Activated B cell treated with CpG ODN at 0.5 μM for 24 hours (primary cell): ENCODE data around the gene APBB2. TPM values are rescaled to one million over a fixed set of nuclear protein-coding genes. Genes with fewer than 3 reads are reported as not detected.

Experiments used
- ATAC-seq: fragments of 200-7000 bp; cut with Tn5 transposase; one replicate; pipeline ENCODE4 v1.10.0; 2021; ENCODE audit warnings: low read depth, mild to moderate bottlenecking, moderate library complexity
- CTCF ChIA-PET: fragments of 350-600 bp; sonication (Branson Sonifier 250); formaldehyde crosslinking; loops from one replicate; lab custom pipeline; 2021; ENCODE audit warnings: antibody characterized with exemption; lab: Charles Lee
- POLR2A ChIA-PET: fragments of 350-600 bp; sonication (Branson Sonifier 250); formaldehyde crosslinking; loops from one replicate; lab custom pipeline; 2021; ENCODE audit warnings: antibody characterized with exemption; lab: Charles Lee
- DNase-seq: peaks from one replicate; pipeline ENCODE4 v3.0.0; 2022
- H3K27ac Mint-ChIP-seq: one replicate; pipeline ENCODE4 v1.8.0; 2020; ENCODE audit warnings: mixed read lengths
- H3K27me3 Mint-ChIP-seq: one replicate; pipeline ENCODE4 v1.8.0; 2021; ENCODE audit warnings: mixed read lengths
- H3K36me3 Mint-ChIP-seq: one replicate; pipeline ENCODE4 v1.8.0; 2021; ENCODE audit warnings: low read depth, mixed read lengths
- H3K4me1 Mint-ChIP-seq: one replicate; pipeline ENCODE4 v1.8.0; 2021; ENCODE audit warnings: mixed read lengths
- H3K4me3 Mint-ChIP-seq: one replicate; pipeline ENCODE4 v1.8.0; 2020; ENCODE audit warnings: mild to moderate bottlenecking, mixed read lengths
- H3K9me3 Mint-ChIP-seq: one replicate; pipeline ENCODE4 v1.8.0; 2020; ENCODE audit warnings: mixed read lengths
- intact Hi-C: fragments of 100-400 bp; cut with micrococcal nuclease; formaldehyde crosslinking; loops from one replicate; pipeline ENCODE4 v1.15.1; 2024
- total RNA-seq: library from RNA; stranded (reverse); gene quantifications from 2 replicates; pipeline ENCODE4 v1.2.3, GENCODE V29; 2022
- TF ChIP-seq, protein P1 (sequence below): fragments of 200-600 bp; IDR thresholded peaks from one replicate; pipeline ENCODE4 v1.8.0; 2022; ENCODE audit warnings: antibody characterized with exemption, mild to moderate bottlenecking

APBB2 gene
- total RNA-seq, 1 donor from 2014 or later, result 3.7 TPM

DNA sequence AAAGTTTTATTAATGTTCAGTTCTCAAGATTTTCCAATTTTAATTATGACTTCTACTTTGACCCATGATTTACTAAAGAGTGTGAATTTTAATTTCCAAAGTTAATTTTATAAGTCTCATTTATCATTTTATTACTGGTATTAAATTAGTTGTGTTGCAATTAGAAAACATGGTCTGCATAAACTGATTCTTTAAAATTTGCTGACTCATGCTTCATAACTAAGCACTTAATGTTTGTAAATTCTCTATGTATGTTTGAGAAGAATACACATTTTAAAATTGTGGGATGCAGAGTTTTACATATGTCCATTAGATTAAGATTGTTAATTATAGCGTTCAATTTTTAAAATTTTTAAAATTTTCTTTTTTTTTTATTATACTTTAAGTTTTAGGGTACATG, 22.2 kb upstream of the APBB2 start:
- CTCF ChIA-PET, result no interaction called here
- no peak overlapping the region for H3K27ac Mint-ChIP-seq
- TF ChIP-seq, protein P1, sequence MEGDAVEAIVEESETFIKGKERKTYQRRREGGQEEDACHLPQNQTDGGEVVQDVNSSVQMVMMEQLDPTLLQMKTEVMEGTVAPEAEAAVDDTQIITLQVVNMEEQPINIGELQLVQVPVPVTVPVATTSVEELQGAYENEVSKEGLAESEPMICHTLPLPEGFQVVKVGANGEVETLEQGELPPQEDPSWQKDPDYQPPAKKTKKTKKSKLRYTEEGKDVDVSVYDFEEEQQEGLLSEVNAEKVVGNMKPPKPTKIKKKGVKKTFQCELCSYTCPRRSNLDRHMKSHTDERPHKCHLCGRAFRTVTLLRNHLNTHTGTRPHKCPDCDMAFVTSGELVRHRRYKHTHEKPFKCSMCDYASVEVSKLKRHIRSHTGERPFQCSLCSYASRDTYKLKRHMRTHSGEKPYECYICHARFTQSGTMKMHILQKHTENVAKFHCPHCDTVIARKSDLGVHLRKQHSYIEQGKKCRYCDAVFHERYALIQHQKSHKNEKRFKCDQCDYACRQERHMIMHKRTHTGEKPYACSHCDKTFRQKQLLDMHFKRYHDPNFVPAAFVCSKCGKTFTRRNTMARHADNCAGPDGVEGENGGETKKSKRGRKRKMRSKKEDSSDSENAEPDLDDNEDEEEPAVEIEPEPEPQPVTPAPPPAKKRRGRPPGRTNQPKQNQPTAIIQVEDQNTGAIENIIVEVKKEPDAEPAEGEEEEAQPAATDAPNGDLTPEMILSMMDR, result no peak
- H3K4me1 Mint-ChIP-seq, result no peaks in the 10 kb centered on the region
- POLR2A ChIA-PET, result no interaction called here
- ATAC-seq (no peak), DNase-seq (no peak)
- H3K36me3 Mint-ChIP-seq, result no peaks in the 10 kb centered on the region
- H3K9me3 Mint-ChIP-seq, result no peaks in the 10 kb centered on the region
- intact Hi-C loops, result no loop called here
- H3K27me3 Mint-ChIP-seq, result peaks cover 1% of the 10 kb centered on the region
- no peak overlapping the region for H3K4me3 Mint-ChIP-seq

DNA sequence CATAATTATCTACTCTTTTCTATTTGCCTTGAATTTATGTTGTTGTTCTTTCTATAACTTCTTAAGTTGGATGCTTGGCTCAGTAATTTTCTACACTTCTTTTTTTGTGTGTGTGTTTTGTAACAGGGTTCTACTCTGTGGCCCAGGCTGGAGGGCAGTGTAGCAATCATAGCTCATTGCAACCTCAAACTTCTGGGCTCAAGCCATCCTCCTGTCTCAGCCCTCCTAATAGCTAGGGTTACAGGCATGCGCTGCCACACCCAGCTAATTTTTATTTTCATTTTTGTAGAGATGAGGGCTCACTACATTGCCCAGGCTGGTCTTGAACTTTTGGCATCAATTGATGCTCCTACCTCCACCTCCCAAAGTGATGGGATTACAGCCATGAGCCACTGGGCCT, 21.7 kb upstream of the APBB2 start:
- ATAC-seq, result no peak
- H3K9me3 Mint-ChIP-seq, result no peaks in the 10 kb centered on the region

DNA sequence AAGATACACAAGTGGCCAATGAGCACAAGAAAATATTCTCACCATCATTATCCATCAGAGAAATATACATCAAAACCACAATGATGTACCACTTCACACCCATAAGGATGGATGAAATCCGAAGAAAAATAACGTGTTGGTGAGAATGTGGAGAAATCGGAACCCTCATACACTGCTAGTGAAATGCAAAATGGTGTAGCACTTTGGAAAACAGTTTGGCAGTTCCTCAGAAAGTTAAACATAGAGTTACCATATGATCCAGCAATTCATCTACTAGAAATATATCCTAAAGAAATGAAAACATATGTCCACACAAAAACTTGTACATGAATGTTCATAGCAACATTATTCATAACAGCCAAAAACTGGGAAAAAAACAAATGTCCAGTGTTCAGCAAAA, 18.5 kb upstream of the APBB2 start:
- ChIA-PET POLR2A (no interaction called here), CTCF (no interaction called here)
- ATAC-seq, result no peak
- intact Hi-C loops, result no loop called here
- H3K27me3 Mint-ChIP-seq, result peaks cover 5% of the 10 kb centered on the region
- no peak overlapping the region for H3K27ac Mint-ChIP-seq
- H3K9me3 Mint-ChIP-seq, result no peaks in the 10 kb centered on the region
- H3K4me3 Mint-ChIP-seq, result no peak overlapping the region
- no peak for DNase-seq
- H3K36me3 Mint-ChIP-seq, result no peaks in the 10 kb centered on the region
- H3K4me1 Mint-ChIP-seq, result no peaks in the 10 kb centered on the region
- TF ChIP-seq, protein P1, result no peak

More for the DNA sequence above, 21.7 kb upstream of the APBB2 start:
- no peaks in the 10 kb centered on the region for H3K36me3 Mint-ChIP-seq
- no peak overlapping the region for H3K27ac Mint-ChIP-seq
- DNase-seq, result no peak
- H3K4me3 Mint-ChIP-seq, result no peak overlapping the region
- intact Hi-C loops, result no loop called here
- CTCF ChIA-PET, result no interaction called here
- peaks cover 1% of the 10 kb centered on the region for H3K27me3 Mint-ChIP-seq
- POLR2A ChIA-PET, result no interaction called here
- TF ChIP-seq, protein P1, result no peak
- no peaks in the 10 kb centered on the region for H3K4me1 Mint-ChIP-seq

DNA sequence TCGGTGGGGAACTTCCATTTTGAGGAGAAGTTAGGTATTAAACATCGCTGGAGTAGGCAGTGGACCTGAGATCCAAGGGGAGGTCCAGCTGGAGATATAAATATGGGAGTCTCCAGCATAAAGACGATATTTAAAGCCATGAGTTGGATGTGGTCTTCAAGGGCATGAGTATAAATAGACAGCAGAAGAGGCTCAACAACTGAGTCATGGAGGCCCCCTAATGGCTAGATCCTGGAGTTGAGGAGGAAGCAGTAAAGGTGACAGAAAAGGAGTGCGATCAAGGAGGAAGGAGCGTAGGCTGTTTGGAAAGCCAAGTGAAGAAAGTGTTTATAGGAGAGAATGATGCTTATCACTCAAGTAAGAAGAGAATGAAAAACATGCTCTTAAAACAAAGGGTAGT, 18.1 kb upstream of the APBB2 start:
- Mint-ChIP-seq H3K4me3 (no peak overlapping the region), H3K27ac (no peak overlapping the region), H3K9me3 (no peaks in the 10 kb centered on the region), H3K27me3 (peaks cover 5% of the 10 kb centered on the region), H3K36me3 (no peaks in the 10 kb centered on the region), H3K4me1 (no peaks in the 10 kb centered on the region)
- intact Hi-C loops, result no loop called here
- DNase-seq (no peak), ATAC-seq (no peak)
- POLR2A ChIA-PET, result no interaction called here
- CTCF ChIA-PET, result no interaction called here
- TF ChIP-seq, protein P1, result no peak

DNA sequence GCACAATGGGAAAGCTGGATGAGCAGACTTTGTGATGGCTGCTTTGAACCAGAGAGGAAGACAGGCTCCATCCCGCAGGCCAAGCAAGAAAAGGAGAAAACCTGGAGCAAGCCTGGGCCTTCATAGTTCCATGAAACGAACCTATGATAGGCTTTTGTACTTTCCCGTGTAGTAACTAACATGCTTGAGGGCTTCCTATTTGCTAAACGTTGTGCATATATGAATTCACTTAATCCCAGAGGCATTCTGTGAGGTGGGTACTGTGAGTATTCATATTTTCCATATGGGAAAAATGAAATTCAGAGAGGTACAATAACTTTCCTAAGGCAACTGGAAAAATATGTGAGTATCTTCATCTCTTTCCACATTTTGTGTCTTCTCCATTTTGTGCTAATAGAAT, 13.6 kb upstream of the APBB2 start:
- no peaks in the 10 kb centered on the region for H3K36me3 Mint-ChIP-seq
- POLR2A ChIA-PET, result no interaction called here
- peaks cover 11% of the 10 kb centered on the region for H3K27me3 Mint-ChIP-seq
- CTCF ChIA-PET, result no interaction called here
- TF ChIP-seq, protein P1, result no peak
- no peak for DNase-seq
- intact Hi-C loops, result no loop called here
- H3K27ac Mint-ChIP-seq, result no peak overlapping the region
- ATAC-seq, result no peak
- no peaks in the 10 kb centered on the region for H3K4me1 Mint-ChIP-seq
- H3K9me3 Mint-ChIP-seq, result no peaks in the 10 kb centered on the region
- H3K4me3 Mint-ChIP-seq, result no peak overlapping the region
